GM13976 (cell line): ENCODE data around the gene TTLL7.

Experiments
- DNase-seq: peaks from one replicate; pipeline ENCODE4 v3.0.0; 2012; ENCODE audit warnings: low spot score
- CTCF ChIP-seq: IDR thresholded peaks from 2 replicates; pipeline ENCODE4 v1.5.1; 2012; ENCODE audit warnings: borderline replicate concordance, mild to moderate bottlenecking; ENCODE audit not compliant: insufficient read depth; ENCODE audit errors: extremely low read depth, missing control alignments, control extremely low read depth
- in situ Hi-C: fragments of 300-500 bp; cut with MboI; formaldehyde crosslinking; loops from one replicate; pipeline ENCODE4 v1.12.0; 2022; ENCODE audit warnings: low sequenced_read_pairs, mixed read lengths, inconsistent platforms; ENCODE audit not compliant: unreplicated experiment

Gene TTLL7

GRCh38 chr1:83819436-83819835 lies 179.5 kb downstream of the TTLL7 start:
- DNase-seq, result no peak
- TF ChIP-seq CTCF, result no peak
- in situ Hi-C loops, result no loop called here

GRCh38 chr1:83818916-83819315 lies 180.0 kb downstream of the TTLL7 start:
- no peak for DNase-seq
- no peak for TF ChIP-seq CTCF
- in situ Hi-C loops, result no loop called here

- in situ Hi-C loops, result no loop called here
- no peak for TF ChIP-seq CTCF
- no peak for DNase-seq
Observed at GRCh38 chr1:83816836-83817235, 182.1 kb downstream of the TTLL7 start.

GRCh38 chr1:83815330-83815729 lies 183.6 kb downstream of the TTLL7 start:
- no peak for TF ChIP-seq CTCF

More at GRCh38 chr1:83815330-83815729, 183.6 kb downstream of the TTLL7 start:
- DNase-seq, result no peak
- in situ Hi-C loops, result no loop called here
